H1 (cell line): ENCODE data around the gene HSD17B3. TPM values are rescaled to one million over a fixed set of nuclear protein-coding genes. Genes with fewer than 3 reads are reported as not detected.

Source experiments
- CTCF ChIA-PET: fragments of 300-600 bp; sonication (Branson Sonifier 250); formaldehyde crosslinking; loops from one replicate; lab custom pipeline; 2021; ENCODE audit not compliant: partially characterized antibody; lab: Charles Lee
- POLR2A ChIA-PET: fragments of 300-600 bp; sonication (Branson Sonifier 250); formaldehyde crosslinking; loops from one replicate; lab custom pipeline; 2021; ENCODE audit warnings: inconsistent platforms; ENCODE audit not compliant: partially characterized antibody; lab: Charles Lee
- DNase-seq, 2 experiments: peaks; one replicate each; pipeline versions ENCODE4 v3.0.0 to v3.0.0-alpha.2; 2010 to 2022; ENCODE audit warnings: low spot score in 2 of 2, low read depth in 1 of 2, mixed read lengths in 1 of 2
- FAIRE-seq: peaks from 2 replicates; lab custom pipeline; 2011; peaks lifted over from hg19 to GRCh38; lab: Jason Lieb, UNC
- H2AFZ ChIP-seq: 2 replicates; pipeline ENCODE4 v1.8.1; 2012; ENCODE audit warnings: low read length, inconsistent platforms
- H2AK5ac ChIP-seq: 2 replicates; pipeline ENCODE4 v1.6.1; 2013; ENCODE audit warnings: low read depth, low read length
- H2BK120ac ChIP-seq: replicated peaks from 2 replicates; pipeline ENCODE3; 2013; ENCODE audit warnings: low read depth, low read length, inconsistent platforms
- H2BK12ac ChIP-seq: 2 replicates; pipeline ENCODE4 v1.6.1; 2013; ENCODE audit warnings: low read depth, low read length
- H2BK15ac ChIP-seq: 2 replicates; pipeline ENCODE4 v1.6.1; 2013; ENCODE audit warnings: low read length
- H2BK20ac ChIP-seq: 2 replicates; pipeline ENCODE4 v1.6.1; 2013; ENCODE audit warnings: low read length
- H2BK5ac ChIP-seq: 2 replicates; pipeline ENCODE4 v1.6.1; 2013; ENCODE audit warnings: low read depth, low read length
- H3K14ac ChIP-seq: 2 replicates; pipeline ENCODE4 v1.6.1; 2013; ENCODE audit warnings: inconsistent platforms; ENCODE audit not compliant: insufficient read length
- H3K18ac ChIP-seq: 2 replicates; pipeline ENCODE4 v1.6.1; 2013; ENCODE audit warnings: low read length; ENCODE audit errors: extremely low read depth
- H3K23ac ChIP-seq: 2 replicates; pipeline ENCODE4 v1.6.1; 2013; ENCODE audit warnings: inconsistent platforms; ENCODE audit not compliant: insufficient read length
- H3K23me2 ChIP-seq: 2 replicates; pipeline ENCODE4 v1.6.1; 2013; ENCODE audit warnings: low read depth, low read length
- H3K27ac ChIP-seq: 2 replicates; pipeline ENCODE4 v1.6.1; 2011; ENCODE audit warnings: low read depth, low read length, inconsistent platforms
- H3K27me3 ChIP-seq, 4 experiments: replicated peaks in 1 of 4; 1 replicate in 1 of 4; 2 replicates in 3 of 4; pipeline versions ENCODE4 v1.6.1 to v1.8.1; 2011 to 2013; ENCODE audit warnings: low read length in 3 of 4, mild to moderate bottlenecking in 3 of 4, inconsistent platforms in 2 of 4, mixed read lengths in 2 of 4, moderate library complexity in 1 of 4; ENCODE audit not compliant: control insufficient read depth in 3 of 4, insufficient read depth in 3 of 4; ENCODE audit errors: extremely low read depth in 1 of 4
- H3K36me3 ChIP-seq, 4 experiments: 2 replicates each; pipeline versions ENCODE4 v1.6.1 to v1.8.1; 2011 to 2013; ENCODE audit warnings: mild to moderate bottlenecking in 4 of 4, low read length in 3 of 4, moderate library complexity in 2 of 4, control low read depth in 1 of 4, inconsistent platforms in 1 of 4; ENCODE audit not compliant: insufficient read depth in 4 of 4, control insufficient read depth in 2 of 4
- H3K4ac ChIP-seq: replicated peaks from 2 replicates; pipeline ENCODE3; 2013; ENCODE audit warnings: low read length, low read depth, mixed read lengths, inconsistent platforms; ENCODE audit not compliant: insufficient read length
- H3K4me1 ChIP-seq, 4 experiments: replicated peaks in 1 of 4; 1 replicate in 1 of 4; 2 replicates in 3 of 4; pipeline versions ENCODE4 v1.6.1 to v1.8.1; 2011 to 2013; ENCODE audit warnings: low read length in 3 of 4, inconsistent platforms in 2 of 4, mixed read lengths in 1 of 4; ENCODE audit not compliant: insufficient read depth in 4 of 4, control insufficient read depth in 3 of 4
- H3K4me2 ChIP-seq, 2 experiments: 2 replicates each; pipeline versions ENCODE4 v1.6.1 to v1.8.1; 2011 to 2013; ENCODE audit warnings: low read depth in 2 of 2, low read length in 2 of 2, control low read depth in 1 of 2, inconsistent platforms in 1 of 2, mild to moderate bottlenecking in 1 of 2; ENCODE audit not compliant: insufficient read depth in 1 of 2
- H3K4me3 ChIP-seq, 4 experiments: fragments of 200-600, 300-600 bp in 1 of 4; sonication (generic), shearing (Covaris generic), sonication (Bioruptor Twin) in 1 of 4; 2 replicates each; pipeline versions ENCODE4 v1.5.1 to v1.8.1; 2011 to 2016; ENCODE audit warnings: low read length in 4 of 4, low read depth in 3 of 4, control low read depth in 2 of 4, inconsistent platforms in 2 of 4, mild to moderate bottlenecking in 2 of 4, mixed read lengths in 1 of 4, moderate library complexity in 1 of 4; ENCODE audit not compliant: insufficient read depth in 2 of 4; ENCODE audit errors: extremely low read depth in 1 of 4
- H3K56ac ChIP-seq: replicated peaks from 2 replicates; pipeline ENCODE3; 2013; ENCODE audit warnings: low read depth, mild to moderate bottlenecking, mixed read lengths, low read length, inconsistent platforms; ENCODE audit not compliant: insufficient read length
- H3K79me1 ChIP-seq: 2 replicates; pipeline ENCODE4 v1.6.1; 2013; ENCODE audit warnings: low read depth, low read length, control low read depth
- H3K79me2 ChIP-seq, 2 experiments: 2 replicates each; pipeline versions ENCODE4 v1.6.1 to v1.8.1; 2012 to 2013; ENCODE audit warnings: low read length in 2 of 2, mild to moderate bottlenecking in 2 of 2, inconsistent platforms in 1 of 2; ENCODE audit not compliant: insufficient read depth in 2 of 2, control insufficient read depth in 1 of 2
- H3K9ac ChIP-seq, 4 experiments: replicated peaks in 1 of 4; 1 replicate in 1 of 4; 2 replicates in 3 of 4; pipeline versions ENCODE4 v1.6.1 to v1.8.1; 2011 to 2013; ENCODE audit warnings: low read depth in 3 of 4, low read length in 3 of 4, control low read depth in 2 of 4, mild to moderate bottlenecking in 2 of 4, moderate library complexity in 2 of 4, inconsistent platforms in 1 of 4; ENCODE audit errors: extremely low read depth in 1 of 4
- H3K9me3 ChIP-seq, 2 experiments: 2 replicates each; pipeline versions ENCODE4 v1.6.1 to v1.8.1; 2012 to 2013; ENCODE audit warnings: mild to moderate bottlenecking in 2 of 2, moderate library complexity in 2 of 2, control low read depth in 1 of 2, inconsistent platforms in 1 of 2, low read depth in 1 of 2, low read length in 1 of 2, mixed read lengths in 1 of 2; ENCODE audit not compliant: insufficient read depth in 2 of 2
- H4K20me1 ChIP-seq, 2 experiments: replicated peaks in 1 of 2; 2 replicates each; pipeline versions ENCODE3 to v1.8.1; 2011 to 2013; ENCODE audit warnings: inconsistent platforms in 2 of 2, low read length in 2 of 2, mild to moderate bottlenecking in 1 of 2; ENCODE audit not compliant: insufficient read depth in 2 of 2, control insufficient read depth in 1 of 2
- H4K5ac ChIP-seq: 2 replicates; pipeline ENCODE4 v1.6.1; 2013; ENCODE audit warnings: low read length, low read depth, mixed read lengths, inconsistent platforms; ENCODE audit not compliant: insufficient read length
- H4K8ac ChIP-seq: 2 replicates; pipeline ENCODE4 v1.8.0; 2013; ENCODE audit warnings: mild to moderate bottlenecking, moderate library complexity, low read length, inconsistent platforms; ENCODE audit not compliant: insufficient read depth; ENCODE audit errors: extremely low read depth
- H4K91ac ChIP-seq: replicated peaks from 2 replicates; pipeline ENCODE3; 2013; ENCODE audit warnings: low read length, mixed read lengths, inconsistent platforms; ENCODE audit not compliant: insufficient read length
- ASH2L ChIP-seq: fragments of 200-600, 300-600 bp; sonication (generic); IDR thresholded peaks from one replicate; pipeline ENCODE4 v1.7.1; 2017; ENCODE audit warnings: low read length
- EGR1 ChIP-seq: IDR thresholded peaks from 2 replicates; pipeline ENCODE4 v1.6.1; 2011; ENCODE audit warnings: low read depth, low read length, borderline replicate concordance
- FOSL1 ChIP-seq: IDR thresholded peaks from 2 replicates; pipeline ENCODE4 v1.6.1; 2011; ENCODE audit warnings: mild to moderate bottlenecking, low read depth, low read length, moderate library complexity; ENCODE audit not compliant: insufficient read depth
- JUND ChIP-seq: IDR thresholded peaks from 2 replicates; pipeline ENCODE4 v1.6.1; 2011; ENCODE audit warnings: mild to moderate bottlenecking, improper control_type of control experiment, low read length
- KDM4A ChIP-seq: IDR thresholded peaks from one replicate; pipeline ENCODE4 v1.7.1; 2012; ENCODE audit warnings: low read depth, mild to moderate bottlenecking, moderate library complexity, low read length, inconsistent platforms; ENCODE audit not compliant: severe bottlenecking
- MAFK ChIP-seq: IDR thresholded peaks from 2 replicates; pipeline ENCODE4 v1.6.1; 2012; ENCODE audit warnings: low read depth, mild to moderate bottlenecking, improper control_type of control experiment, low read length
- POLR2A ChIP-seq, 2 experiments: IDR thresholded peaks; 1 replicate in 1 of 2; 2 replicates in 1 of 2; pipeline ENCODE4 v1.6.1; 2011; ENCODE audit warnings: low read depth in 2 of 2, low read length in 2 of 2, mild to moderate bottlenecking in 2 of 2; ENCODE audit errors: control extremely low read depth in 1 of 2
- RFX5 ChIP-seq: IDR thresholded peaks from 2 replicates; pipeline ENCODE4 v1.6.1; 2011; ENCODE audit warnings: low read depth, low read length, improper control_type of control experiment, borderline replicate concordance
- RXRA ChIP-seq: IDR thresholded peaks from 2 replicates; pipeline ENCODE4 v1.6.1; 2011; ENCODE audit warnings: low read depth, mild to moderate bottlenecking, low read length, moderate library complexity; ENCODE audit not compliant: insufficient read depth
- SP2 ChIP-seq: IDR thresholded peaks from 2 replicates; pipeline ENCODE4 v1.6.1; 2012; ENCODE audit warnings: mild to moderate bottlenecking, low read length, inconsistent platforms
- SUZ12 ChIP-seq: fragments of 200-600 bp; sonication (generic); IDR thresholded peaks from 2 replicates; pipeline ENCODE4 v1.6.1; 2012; ENCODE audit warnings: mild to moderate bottlenecking, inconsistent platforms, low read length, moderate library complexity, mixed read lengths
- TAF1 ChIP-seq: IDR thresholded peaks from 2 replicates; pipeline ENCODE4 v1.6.1; 2011; ENCODE audit warnings: mild to moderate bottlenecking, low read depth, low read length
- TCF12 ChIP-seq: IDR thresholded peaks from 2 replicates; pipeline ENCODE4 v1.6.1; 2011; ENCODE audit warnings: low read depth, mild to moderate bottlenecking, low read length
- WGBS, 2 experiments: shearing (Covaris generic) in 1 of 2; methylation state at CpG; one replicate each; pipeline versions ENCODE4 v1.1.6 to v1.1.7; 2013 to 2015; ENCODE audit warnings: low lambda C conversion rate in 2 of 2, mixed read lengths in 2 of 2, inconsistent platforms in 1 of 2, low coverage in 1 of 2, missing lambda C conversion rate in 1 of 2; ENCODE audit not compliant: insufficient replicate concordance in 2 of 2, insufficient coverage in 1 of 2, insufficient read length in 1 of 2; ENCODE audit errors: extremely low coverage in 1 of 2, missing lambda C conversion rate in 1 of 2; 5-methylcytosine and 5-hydroxymethylcytosine counted together
- polyA plus RNA-seq, 7 experiments: library from polyadenylated mRNA; depleted of rRNA in 3 of 7; stranded (reverse) in 5 of 7; unstranded in 2 of 7; fragments of >200 nt in 5 of 7; fragments of 200-250 nt in 2 of 7; gene quantifications; 1 replicate in 5 of 7; 2 replicates in 1 of 7; 4 replicates in 1 of 7; pipeline versions ENCODE4 v1.2.1 to v1.2.3, GENCODE V29; 2011 to 2013; ENCODE audit warnings: missing spikeins in 2 of 7, mixed read lengths in 2 of 7
- total RNA-seq: library from RNA; stranded (reverse); fragmentation: NEBNext Ultra II Directional; extraction: Animal tissue kit (Norgen Biotek cat#: 25700); gene quantifications from 2 replicates; pipeline ENCODE4 v1.2.1, GENCODE V29; 2021
- TF ChIP-seq, protein P1 (sequence below): IDR thresholded peaks from 2 replicates; pipeline ENCODE4 v1.6.1; 2012; ENCODE audit warnings: inconsistent platforms

Gene HSD17B3
- total and polyA plus RNA-seq, 2 of the 8 experiments (the other 6 are each of a cell fraction or from before 2014, with no cell fraction given), result not detected

DNA sequence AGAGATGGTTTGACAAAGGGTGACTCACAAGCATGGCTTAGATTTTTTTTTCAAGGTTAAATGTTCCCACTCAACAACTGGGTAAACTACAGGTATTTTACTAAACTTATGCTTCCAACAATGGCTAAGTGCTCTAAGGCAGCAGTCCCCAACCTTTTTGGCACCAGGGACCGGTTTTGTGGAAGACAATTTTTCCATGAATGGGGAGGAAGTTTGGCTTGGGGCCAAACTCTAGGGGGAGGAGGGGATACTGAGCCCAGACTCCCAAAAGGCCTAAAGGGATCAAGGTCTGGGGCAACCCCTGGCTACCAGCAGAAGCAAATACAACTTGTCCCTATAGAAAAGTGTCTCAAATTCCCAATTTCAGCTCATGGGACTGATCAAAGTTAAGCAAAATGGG, 32.0 kb upstream of the HSD17B3 start:
- Histone ChIP-seq H2BK20ac (no peak overlapping the region), H4K20me1 (no peaks in the 10 kb centered on the region), H2BK5ac (no peak overlapping the region), H2AK5ac (no peak overlapping the region), H3K4me3 (no peak overlapping the region), H3K79me2 (no peaks in the 10 kb centered on the region), H3K9me3 (no peaks in the 10 kb centered on the region), H2BK12ac (no peak overlapping the region), H2AFZ (no peak overlapping the region), H3K4ac (no peak overlapping the region), H3K18ac (no peak overlapping the region), H3K14ac (no peak overlapping the region), H4K8ac (no peak overlapping the region), H4K91ac (no peak overlapping the region), H3K27ac (no peak overlapping the region), H3K4me1 (peaks cover 0 to 5% (median under 1%) of the 10 kb centered on the region in 4 experiments; a peak in 2 of 7 replicates), H3K27me3 (no peaks in the 10 kb centered on the region), H3K79me1 (no peaks in the 10 kb centered on the region), H3K23me2 (no peaks in the 10 kb centered on the region), H3K56ac (no peak overlapping the region), H3K9ac (no peak overlapping the region), H3K23ac (no peak overlapping the region), H4K5ac (no peak overlapping the region), H2BK15ac (no peak overlapping the region), H3K36me3 (no peaks in the 10 kb centered on the region), H3K4me2 (no peak overlapping the region), H2BK120ac (no peak overlapping the region)
- 100% methylated on average over 1 of the region's 1 CpG; no CpG with 5 or more reads in 1 of the 2 experiments for WGBS, 2 experiments
- ChIA-PET CTCF (interaction anchor here (0.7 kb wide), 1 partner anchor 8 kb away, joined by 3 read pairs; no protein-coding TSS in a partner anchor), POLR2A (interaction anchor here (1.5 kb wide), 1 partner anchor 10 kb away, joined by 3 read pairs; no protein-coding TSS in a partner anchor)
- TF ChIP-seq SP2 (no peak), KDM4A (no peak), EGR1 (no peak), JUND (no peak), TAF1 (no peak), RXRA (no peak), RFX5 (no peak), MAFK (no peak), SUZ12 (no peak), ASH2L (no peak), FOSL1 (no peak), POLR2A (IDR thresholded peaks at IDR 0.05; ENCODE audit: control extremely low read depth in 1 of 2, low read depth in 2 of 2, low read length in 2 of 2) (no peak), TCF12 (no peak)
- TF ChIP-seq, protein P1, sequence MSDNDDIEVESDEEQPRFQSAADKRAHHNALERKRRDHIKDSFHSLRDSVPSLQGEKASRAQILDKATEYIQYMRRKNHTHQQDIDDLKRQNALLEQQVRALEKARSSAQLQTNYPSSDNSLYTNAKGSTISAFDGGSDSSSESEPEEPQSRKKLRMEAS, result no peak
- FAIRE-seq, result no peak
- no peak for DNase-seq
